Osteoblast (primary cell): ENCODE results near the gene IL4R. TPM values are rescaled to one million over a fixed set of nuclear protein-coding genes. Genes with fewer than 3 reads are reported as not detected.

Experiments used
- DNase-seq: peaks from one replicate; pipeline ENCODE4 v3.0.0; 2011; ENCODE audit warnings: low spot score, mixed read lengths; ENCODE audit not compliant: insufficient read length; ENCODE audit errors: missing footprints
- H2AFZ ChIP-seq: 2 replicates; pipeline ENCODE4 v1.6.0; 2011; ENCODE audit warnings: mild to moderate bottlenecking, low read length
- H3K27ac ChIP-seq: 2 replicates; pipeline ENCODE4 v1.5.1; 2011; ENCODE audit warnings: mild to moderate bottlenecking, low read depth, low read length, moderate library complexity
- H3K27me3 ChIP-seq: 2 replicates; pipeline ENCODE4 v1.6.0; 2012; ENCODE audit warnings: mild to moderate bottlenecking, control low read depth, inconsistent platforms, low read length, moderate library complexity; ENCODE audit not compliant: insufficient read depth
- H3K36me3 ChIP-seq: 2 replicates; pipeline ENCODE4 v1.5.1; 2011; ENCODE audit warnings: mild to moderate bottlenecking, low read length, control low read depth, moderate library complexity; ENCODE audit not compliant: insufficient read depth
- H3K4me1 ChIP-seq: 2 replicates; pipeline ENCODE4 v1.5.1; 2011; ENCODE audit warnings: mild to moderate bottlenecking, low read length, control low read depth, moderate library complexity; ENCODE audit not compliant: insufficient read depth
- H3K4me2 ChIP-seq: 2 replicates; pipeline ENCODE4 v1.6.0; 2011; ENCODE audit warnings: mild to moderate bottlenecking, low read length; ENCODE audit not compliant: insufficient read depth
- H3K4me3 ChIP-seq: fragments of 200-600 bp; sonication (generic); 3 replicates; pipeline ENCODE4 v1.5.1; 2012; ENCODE audit warnings: mild to moderate bottlenecking, low read length, inconsistent platforms; ENCODE audit not compliant: insufficient read depth
- H3K79me2 ChIP-seq: 2 replicates; pipeline ENCODE4 v1.6.0; 2012; ENCODE audit warnings: mild to moderate bottlenecking, low read length, control low read depth, inconsistent platforms; ENCODE audit not compliant: insufficient read depth
- H3K9me3 ChIP-seq: 2 replicates; pipeline ENCODE4 v1.5.1; 2011; ENCODE audit warnings: low read depth, low read length, control low read depth
- H4K20me1 ChIP-seq: 2 replicates; pipeline ENCODE4 v1.6.0; 2012; ENCODE audit warnings: mild to moderate bottlenecking, low read length, control low read depth; ENCODE audit not compliant: insufficient read depth
- CTCF ChIP-seq: IDR thresholded peaks from 2 replicates; pipeline ENCODE4 v1.5.1; 2011; ENCODE audit warnings: mild to moderate bottlenecking, low read depth, low read length, moderate library complexity; ENCODE audit errors: extremely low read depth
- total RNA-seq: library from RNA; depleted of rRNA; stranded (reverse); fragments of >200 nt; gene quantifications from 2 replicates; pipeline ENCODE4 v1.2.3, GENCODE V29; 2012

IL4R gene
- total RNA-seq, 1 donor, result 32.9 TPM

GRCh38 chr16:27315333-27316037 lies 1.7 kb downstream of the IL4R start:
- H2AFZ ChIP-seq, result no peak overlapping the region
- peaks cover 48% of the 10 kb centered on the region for H3K4me1 ChIP-seq
- H3K4me3 ChIP-seq, result peak overlapping the region; percentile 89
- H3K36me3 ChIP-seq, result peaks cover 16% of the 10 kb centered on the region
- H3K27me3 ChIP-seq, result no peaks in the 10 kb centered on the region
- TF ChIP-seq CTCF, result no peak
- H3K27ac ChIP-seq, result peak overlapping the region; percentile 94
- no peaks in the 10 kb centered on the region for H3K9me3 ChIP-seq
- H4K20me1 ChIP-seq, result peaks cover 9% of the 10 kb centered on the region
- DNase-seq, result peak; percentile 69
- H3K4me2 ChIP-seq, result peak overlapping the region; percentile 73
- peaks cover 64% of the 10 kb centered on the region for H3K79me2 ChIP-seq

GRCh38 chr16:27316038-27316680 lies 2.4 kb downstream of the IL4R start:
- no peaks in the 10 kb centered on the region for H3K9me3 ChIP-seq
- no peak overlapping the region for H2AFZ ChIP-seq
- peak overlapping the region; percentile 94 for H3K27ac ChIP-seq
- H3K27me3 ChIP-seq, result no peaks in the 10 kb centered on the region
- H3K36me3 ChIP-seq, result peaks cover 16% of the 10 kb centered on the region
- TF ChIP-seq CTCF, result no peak
- DNase-seq, result no peak
- H3K4me3 ChIP-seq, result peak overlapping the region; percentile 89
- H4K20me1 ChIP-seq, result peaks cover 9% of the 10 kb centered on the region
- H3K79me2 ChIP-seq, result peaks cover 71% of the 10 kb centered on the region
- peaks cover 48% of the 10 kb centered on the region for H3K4me1 ChIP-seq
- H3K4me2 ChIP-seq, result peak overlapping the region; percentile 73

- Histone ChIP-seq H3K9me3 (no peaks in the 10 kb centered on the region), H4K20me1 (peaks cover 9% of the 10 kb centered on the region), H2AFZ (no peak overlapping the region), H3K27me3 (no peaks in the 10 kb centered on the region), H3K4me2 (no peak overlapping the region), H3K79me2 (peaks cover 82% of the 10 kb centered on the region), H3K36me3 (peaks cover 19% of the 10 kb centered on the region), H3K4me3 (no peak overlapping the region), H3K27ac (peak overlapping the region; percentile 94), H3K4me1 (peaks cover 46% of the 10 kb centered on the region)
- no peak for DNase-seq
- TF ChIP-seq CTCF, result no peak
Observed at GRCh38 chr16:27317320-27317719, 3.5 kb downstream of the IL4R start.

- no peak for TF ChIP-seq CTCF
- H4K20me1 ChIP-seq, result peaks cover 9% of the 10 kb centered on the region
- peak; percentile 50 for DNase-seq
- H3K79me2 ChIP-seq, result peaks cover 88% of the 10 kb centered on the region
- no peak overlapping the region for H2AFZ ChIP-seq
- H3K4me1 ChIP-seq, result peaks cover 46% of the 10 kb centered on the region
- H3K4me3 ChIP-seq, result no peak overlapping the region
- H3K27me3 ChIP-seq, result no peaks in the 10 kb centered on the region
- H3K9me3 ChIP-seq, result no peaks in the 10 kb centered on the region
- H3K4me2 ChIP-seq, result no peak overlapping the region
- peaks cover 19% of the 10 kb centered on the region for H3K36me3 ChIP-seq
- H3K27ac ChIP-seq, result peak overlapping the region; percentile 94
Observed at GRCh38 chr16:27317738-27318391, 4.1 kb downstream of the IL4R start.
